HG03039 (cell line): ENCODE measurements around the gene MIOX.
"Not testable (repeated sequence)": the region's sequence is repeated elsewhere in the genome, so short reads cannot be mapped to it uniquely, and the experiment has no call there.

Experiments
- ATAC-seq: cut with Tn5 transposase; IDR thresholded peaks from one replicate; pipeline ENCODE4 v1.9.1; 2021; ENCODE audit warnings: mild to moderate bottlenecking, moderate library complexity; ENCODE audit not compliant: unreplicated experiment

MIOX gene

DNA sequence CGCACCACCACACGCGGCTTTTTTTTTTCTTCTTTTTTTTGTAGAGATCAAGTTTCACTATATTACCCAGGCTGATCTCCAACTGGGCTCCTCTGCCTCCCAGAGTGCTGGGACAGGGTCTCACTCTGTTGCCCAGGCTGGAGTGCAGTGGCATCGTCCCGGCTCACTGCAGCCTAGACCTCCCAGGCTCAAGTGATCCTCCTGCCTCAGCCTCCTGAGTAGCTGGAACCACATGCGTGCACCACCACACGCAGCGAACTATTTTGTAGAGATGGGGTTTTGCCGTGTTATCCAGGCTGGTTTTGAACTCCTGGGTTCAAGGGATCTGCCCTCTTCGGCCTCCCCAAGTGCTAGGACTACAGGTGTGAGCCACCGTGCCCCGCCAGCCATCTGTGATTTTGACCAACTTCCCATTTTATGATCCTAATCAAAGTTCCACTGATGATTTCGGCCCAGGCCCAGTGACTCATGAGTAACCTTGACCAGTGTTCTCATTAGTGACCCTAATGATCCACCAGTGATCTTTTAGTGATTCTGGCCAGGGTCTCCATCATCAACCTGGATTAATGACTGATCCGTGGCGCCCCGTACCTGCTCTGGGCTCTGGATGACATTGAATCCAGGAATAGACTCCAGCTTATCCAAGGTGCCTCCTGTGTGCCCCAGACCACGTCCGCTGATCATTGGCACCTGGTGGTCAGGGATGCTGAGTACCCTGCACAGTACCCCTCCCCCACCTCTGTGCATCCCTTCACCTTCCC is 41.4 kb downstream of the MIOX start:
- ATAC-seq = no peak

DNA sequence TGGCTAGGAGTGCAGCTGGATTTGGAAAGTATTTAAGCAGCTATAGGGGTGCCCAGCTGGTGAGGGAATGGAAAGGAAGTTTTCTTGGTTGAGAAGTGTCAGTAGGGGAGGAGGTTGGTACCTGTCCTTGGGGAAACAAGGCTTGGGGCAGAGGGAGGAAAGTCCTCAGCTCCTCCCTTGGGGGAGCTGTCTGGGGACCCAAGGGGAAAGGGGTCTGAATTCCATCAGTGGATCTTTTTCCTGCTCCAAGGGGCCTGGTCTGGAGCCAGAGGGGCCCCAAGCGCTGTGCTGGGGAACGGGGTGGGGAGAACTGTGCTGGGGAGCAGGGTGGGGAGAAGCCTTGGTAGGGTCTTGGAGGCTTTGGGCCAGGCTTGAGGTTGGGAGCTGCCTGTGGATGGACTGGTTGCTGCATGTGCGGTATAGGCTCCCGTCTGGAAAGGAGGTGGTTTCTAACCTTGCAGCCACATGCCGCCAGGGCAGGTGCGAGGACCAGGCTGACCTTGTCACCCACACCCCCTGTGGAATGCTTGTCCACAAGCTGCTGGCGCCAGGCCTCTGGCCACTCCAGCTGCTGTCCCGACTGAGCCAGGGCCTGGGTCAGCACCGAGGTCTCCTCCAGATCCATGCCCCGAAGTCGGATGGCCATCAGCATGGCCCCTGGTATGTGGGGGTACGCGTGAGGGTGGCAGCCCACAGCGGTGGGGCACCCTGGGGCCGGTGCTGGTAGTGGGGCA is 42.2 kb downstream of the MIOX start:
- no peak for ATAC-seq

DNA sequence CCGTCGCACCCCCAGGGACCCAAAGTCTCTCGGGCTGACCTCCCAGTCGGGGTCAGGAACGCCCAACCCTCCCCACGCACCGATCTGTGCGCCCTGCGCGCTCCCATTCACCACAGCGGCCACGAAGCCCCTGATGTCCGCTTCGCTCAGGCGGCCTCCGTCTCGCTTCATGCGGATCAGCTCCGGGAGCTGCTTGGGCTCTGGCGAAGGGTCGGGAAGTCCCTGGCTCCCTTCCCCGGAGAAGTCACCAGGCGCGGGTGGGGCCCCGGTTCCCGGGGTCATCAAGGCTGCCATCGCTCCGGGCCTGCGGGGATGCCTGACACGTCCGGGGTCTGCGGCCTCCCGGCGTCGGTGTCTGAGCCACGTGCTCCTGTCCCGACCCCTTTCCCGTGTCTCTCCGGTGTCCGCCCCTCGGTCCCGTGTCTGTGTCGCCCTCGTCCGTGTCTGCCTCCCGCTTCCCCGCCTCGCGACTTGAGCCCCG is 42.8 kb downstream of the MIOX start:
- ATAC-seq = no peak

DNA sequence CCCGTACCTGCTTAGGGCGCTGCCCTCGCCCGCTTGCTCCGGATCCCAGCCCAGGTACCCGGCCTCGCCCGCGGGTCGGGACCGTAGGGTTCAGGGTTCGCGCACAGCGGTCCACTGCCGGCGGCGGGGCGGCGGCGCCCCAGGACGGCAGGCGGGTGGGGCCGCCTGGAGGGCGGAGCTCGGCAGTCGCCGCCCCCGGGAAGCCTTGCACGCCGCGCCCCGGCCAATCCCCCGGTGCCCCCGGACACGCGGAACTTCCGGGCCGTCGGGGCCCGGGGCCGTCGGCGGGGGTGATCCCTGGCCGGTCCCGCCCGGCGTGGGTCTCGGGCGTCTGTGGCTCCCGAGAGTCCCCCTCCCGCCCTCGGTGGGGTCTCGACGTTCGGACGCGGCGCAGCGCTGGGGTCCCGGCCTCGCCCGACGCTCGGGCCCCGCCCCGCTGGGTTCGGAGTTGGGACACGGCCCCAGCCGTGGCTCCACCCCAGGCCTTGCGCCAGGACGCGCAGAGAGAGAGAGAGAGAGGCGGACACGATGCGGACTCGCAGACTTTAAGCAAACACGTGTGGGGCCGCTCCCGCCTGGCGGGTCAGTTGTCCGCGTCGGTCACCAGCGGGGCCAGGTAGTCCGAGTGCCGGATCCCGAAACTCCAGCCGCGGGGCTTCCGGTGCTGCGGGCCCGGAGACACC is 43.4 kb downstream of the MIOX start, which contains the start of gene TYMP:
Gene TYMP (minus strand): TSS at position 116 of the 683 bp plus-strand sequence. CDS start 303 bp downstream, outside the sequence.
- ATAC-seq = peak; percentile 19

DNA sequence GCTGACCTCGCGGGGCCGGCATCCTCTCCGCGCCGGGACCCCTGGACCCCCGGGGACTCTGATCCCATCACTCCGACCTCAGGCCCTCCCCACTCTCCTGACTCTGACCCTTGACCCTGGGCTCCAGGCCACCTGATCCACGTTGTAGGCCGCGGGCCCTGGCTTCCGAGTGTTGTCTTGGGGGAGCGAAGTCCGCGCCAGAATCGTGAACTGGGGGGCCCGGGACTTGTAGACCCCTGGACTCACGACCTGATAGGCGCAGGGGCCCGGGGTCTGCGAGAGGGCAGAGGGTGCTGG is 43.9 kb downstream of the MIOX start:
- ATAC-seq = no peak

DNA sequence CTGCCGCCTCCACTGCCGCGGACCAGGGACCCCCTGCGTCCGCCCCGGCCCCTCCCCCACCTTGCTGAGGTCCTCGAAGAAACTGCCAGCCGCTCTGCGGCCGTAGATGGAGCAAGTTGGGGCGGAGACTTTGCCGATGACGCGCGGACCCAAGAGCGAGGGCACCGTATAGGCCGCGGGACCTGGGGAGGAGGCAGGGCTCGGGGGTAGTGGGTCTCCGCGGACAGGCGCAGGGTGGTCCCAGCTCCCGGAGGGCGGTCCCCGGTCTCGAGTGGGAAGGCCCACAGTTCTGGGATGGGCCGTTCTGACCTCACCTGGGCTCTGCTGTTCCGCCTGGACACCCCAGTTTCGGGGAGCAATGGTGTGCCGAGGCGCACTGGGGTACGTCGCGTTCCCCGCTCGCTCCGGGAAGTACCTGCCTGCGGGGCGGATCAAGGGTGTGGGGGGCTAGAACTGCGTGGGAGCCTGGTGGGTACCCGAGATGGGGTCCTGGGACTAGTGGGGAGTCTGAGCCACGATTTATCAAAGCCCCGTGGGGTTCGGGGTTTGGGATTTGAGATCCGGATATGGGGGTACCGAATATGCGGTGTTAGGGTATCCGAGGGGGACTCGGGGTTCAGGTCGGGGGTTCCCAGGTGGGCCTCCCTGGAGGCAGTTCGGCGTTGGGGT is 44.4 kb downstream of the MIOX start:
- no peak for ATAC-seq

DNA sequence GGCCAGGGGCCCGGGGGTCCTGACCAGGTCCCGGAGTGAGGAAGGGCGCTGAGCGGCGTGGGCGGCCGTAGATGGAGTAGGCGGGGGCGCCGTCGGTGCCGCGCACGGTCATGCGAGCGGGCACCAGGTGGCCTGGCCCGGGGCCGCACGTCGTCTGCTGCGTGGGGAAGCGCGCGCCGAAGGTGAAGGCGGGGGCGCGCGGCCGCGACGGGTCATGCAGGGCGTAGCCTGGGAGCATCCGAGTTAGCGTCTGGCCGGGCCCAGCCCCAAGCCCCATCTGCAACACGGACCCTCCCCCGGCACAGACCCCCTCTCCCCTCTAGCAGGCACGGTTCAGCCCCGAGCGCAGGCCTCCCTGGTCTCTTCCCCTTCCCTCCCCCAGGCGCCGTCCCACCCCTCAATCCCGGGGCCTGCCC is 44.9 kb downstream of the MIOX start:
- ATAC-seq = no peak

DNA sequence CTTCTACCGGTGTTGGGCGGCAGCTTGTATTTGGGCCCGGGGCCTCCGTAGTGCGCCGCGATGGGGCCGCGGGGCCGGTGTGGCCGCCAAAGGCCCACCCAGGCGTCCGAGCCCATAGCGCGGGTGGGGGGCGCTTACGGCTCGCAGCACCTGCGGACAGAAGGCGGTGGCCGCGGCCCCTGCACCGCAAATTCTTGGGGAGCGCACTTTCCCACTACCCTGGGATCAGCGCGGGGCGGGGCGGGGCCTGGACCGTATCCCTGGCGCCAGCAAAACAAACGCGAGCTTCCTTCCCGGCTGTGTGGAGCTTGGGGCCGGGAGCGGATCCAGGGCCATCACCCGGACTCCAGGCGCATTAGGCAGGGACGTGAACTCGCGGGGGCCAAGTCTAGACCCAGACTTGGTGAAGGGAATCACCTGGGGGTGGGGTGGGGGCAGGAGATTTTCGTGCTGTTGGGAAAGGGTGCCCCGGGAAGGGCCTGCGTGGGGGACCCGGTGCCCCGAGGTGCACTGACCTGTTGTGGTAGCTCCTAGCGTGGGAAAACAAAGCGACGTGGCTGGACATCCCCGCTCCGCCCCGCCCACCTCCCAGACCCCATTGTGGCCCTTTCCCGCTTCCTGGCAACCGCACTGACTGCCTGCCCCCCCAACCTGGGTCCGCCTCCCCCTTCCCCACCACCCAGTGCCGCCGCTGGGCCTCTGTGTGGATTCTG is 45.5 kb downstream of the MIOX start:
- no peak for ATAC-seq

DNA sequence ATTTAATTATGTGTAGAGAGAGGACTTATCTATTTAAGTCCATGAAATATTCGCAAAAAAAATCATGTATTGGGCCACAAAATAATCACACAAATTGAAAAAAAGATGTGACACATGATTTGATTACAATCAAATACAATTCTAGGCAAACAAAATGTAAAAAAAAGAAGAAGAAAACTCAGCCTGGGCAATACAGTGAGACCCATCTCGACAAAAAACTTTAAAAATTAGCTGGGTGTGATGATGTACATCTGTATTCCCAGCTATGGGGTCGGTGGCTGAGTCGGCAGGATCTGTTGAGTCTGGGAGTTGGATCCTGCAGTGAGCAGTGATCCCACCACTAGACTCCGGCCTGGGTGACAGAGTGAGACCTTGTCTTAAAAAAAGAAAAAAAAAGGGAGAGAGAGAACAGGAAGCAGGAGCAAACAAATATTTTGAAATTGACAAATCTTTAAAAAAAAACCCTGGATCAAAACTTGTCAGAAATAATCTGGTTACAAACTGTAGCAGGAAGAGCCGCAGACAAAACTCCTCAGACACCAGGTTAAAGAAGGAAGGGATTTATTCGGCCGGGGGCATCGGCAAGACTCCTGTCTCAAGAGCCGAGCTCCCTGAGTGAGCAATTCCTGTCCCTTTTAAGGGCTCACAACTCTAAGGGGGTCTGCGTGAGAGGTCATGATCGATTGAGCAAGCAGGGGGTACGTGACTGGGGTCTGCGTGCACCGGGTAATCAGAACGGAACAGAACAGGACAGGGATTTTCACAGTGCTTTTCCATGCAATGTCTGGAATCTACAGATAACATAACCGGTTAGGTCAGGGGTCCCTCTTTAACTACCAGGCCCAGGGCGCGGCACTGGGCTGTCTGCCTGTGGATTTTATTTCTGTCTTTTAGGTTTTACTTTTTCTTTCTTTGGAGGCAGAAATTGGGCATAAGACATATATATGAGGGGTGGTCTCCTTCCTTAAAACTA is 46.5 kb downstream of the MIOX start:
- no peak for ATAC-seq

DNA sequence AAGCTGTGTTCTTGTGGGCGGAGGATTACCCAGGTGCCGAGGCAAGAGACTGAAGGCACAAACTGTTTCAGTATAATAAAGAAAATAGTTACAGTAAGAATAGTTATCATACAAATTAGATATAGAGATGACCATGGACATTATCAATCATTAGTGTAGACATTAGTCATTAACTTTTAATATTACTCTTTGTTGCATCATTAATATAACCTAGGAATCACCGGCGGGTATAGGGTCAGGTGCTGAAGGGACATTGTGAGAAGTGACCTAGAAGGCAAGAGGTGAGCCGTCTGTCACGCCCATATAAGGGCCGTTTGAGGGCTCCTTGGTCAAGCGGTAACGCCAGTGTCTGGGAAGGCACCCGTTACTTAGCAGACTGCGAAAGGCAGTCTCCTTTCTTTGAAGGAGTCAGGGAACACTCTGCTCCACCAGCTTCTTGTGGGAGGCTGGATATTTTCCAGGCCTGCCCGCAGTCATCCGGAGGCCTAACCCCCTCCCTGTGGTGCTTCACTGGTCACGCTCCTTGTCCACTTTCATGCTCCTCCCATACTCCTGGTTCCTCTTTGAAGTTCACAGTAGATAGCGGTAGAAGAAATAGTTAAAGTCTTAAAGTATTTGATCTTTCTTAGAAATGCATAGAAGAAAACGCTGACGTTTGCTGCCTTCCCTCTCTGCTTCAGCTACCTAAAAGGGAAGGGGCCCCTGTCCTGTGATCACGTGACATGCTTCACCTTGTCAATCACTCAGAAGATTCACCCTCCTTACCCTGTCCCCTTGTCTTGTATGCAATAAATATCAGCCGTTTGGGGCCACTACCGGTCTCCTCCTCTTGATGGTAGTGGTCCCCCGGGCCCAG is 47.4 kb downstream of the MIOX start:
- not testable (repeated sequence) for ATAC-seq

DNA sequence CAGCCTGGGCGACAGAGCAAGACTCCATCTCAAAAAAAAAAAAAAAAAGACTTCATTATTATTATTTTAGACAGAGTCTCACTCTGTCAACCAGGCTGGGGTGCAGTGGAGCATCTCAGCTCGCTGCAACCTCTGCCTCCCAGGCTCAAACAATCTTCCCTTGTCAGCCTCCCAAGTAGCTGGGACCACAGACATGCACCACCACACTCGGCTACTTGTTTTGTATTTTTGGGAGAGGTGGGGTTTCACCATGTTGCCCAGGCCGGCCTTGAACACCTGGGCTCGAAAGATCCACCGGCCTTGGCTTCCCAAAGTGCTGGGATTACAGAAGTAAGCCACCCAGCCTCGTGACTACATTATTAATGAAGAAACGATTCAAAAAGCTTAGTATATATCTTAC is 48.5 kb downstream of the MIOX start:
- no peak for ATAC-seq

DNA sequence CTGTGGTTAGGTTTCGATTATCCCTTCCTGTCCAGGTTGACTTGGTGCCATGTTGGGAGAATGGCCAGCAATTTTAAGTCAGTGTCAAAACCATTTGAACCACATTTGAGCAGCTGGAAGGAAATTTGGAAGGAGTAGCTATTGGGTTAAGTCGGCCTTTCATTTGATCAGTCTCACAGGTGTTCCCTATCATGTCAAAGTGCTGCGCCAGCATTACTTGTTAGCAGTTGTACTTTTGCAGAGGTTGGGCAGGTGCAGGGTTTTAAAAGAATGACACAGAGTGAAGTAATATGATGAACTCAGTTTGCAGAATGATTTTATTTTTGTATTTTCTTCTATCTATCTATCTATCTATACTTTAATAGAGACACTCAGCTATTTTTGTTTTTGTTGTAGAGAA is 49.6 kb downstream of the MIOX start:
- no peak for ATAC-seq

DNA sequence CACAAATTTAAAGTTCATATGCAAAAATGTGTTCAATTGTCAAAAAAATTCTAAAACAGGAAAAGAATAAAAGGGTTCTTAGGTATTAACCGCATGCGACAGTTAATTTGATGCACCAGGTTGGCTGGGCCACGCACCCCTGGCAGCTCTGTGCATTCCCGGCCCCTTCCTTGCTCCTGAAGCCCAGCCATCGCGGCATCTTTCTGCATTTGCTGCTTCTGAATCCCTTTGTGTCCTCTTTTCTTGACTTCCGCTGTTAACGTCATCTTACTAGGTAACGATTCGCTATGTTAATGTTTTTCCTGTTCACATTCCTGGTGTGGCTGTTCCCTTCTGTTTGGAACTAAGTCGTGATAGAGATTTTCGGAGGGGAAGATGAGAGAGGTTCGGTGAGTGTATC is 51.1 kb downstream of the MIOX start:
- no peak for ATAC-seq
